ENCODE results near the gene TMSB4X.

TMSB4X gene

GRCh38 chrX:12951595-12951975, 23.3 kb upstream of the TMSB4X start:
- TF ChIP-seq OSR1 (CRISPR knock-in tag; IDR thresholded peaks at IDR 0.05) (no peak), TOX (CRISPR knock-in tag; IDR thresholded peaks at IDR 0.05; ENCODE audit: borderline replicate concordance) (no peak), BACH2 (CRISPR knock-in tag; IDR thresholded peaks at IDR 0.05; ENCODE audit: borderline replicate concordance) (no peak), SNAI2 (CRISPR knock-in tag; IDR thresholded peaks at IDR 0.05) (no peak), TCF4 (CRISPR knock-in tag; IDR thresholded peaks at IDR 0.05; ENCODE audit: borderline replicate concordance) (no peak), GLIS3 (CRISPR knock-in tag; IDR thresholded peaks at IDR 0.05) (no peak), CSDC2 (CRISPR knock-in tag; IDR thresholded peaks at IDR 0.05) (no peak), ZC3H10 (CRISPR knock-in tag; IDR thresholded peaks at IDR 0.05) (no peak), ESRRG (CRISPR knock-in tag; IDR thresholded peaks at IDR 0.05) (no peak), ISL1 (CRISPR knock-in tag; IDR thresholded peaks at IDR 0.05) (no peak)
- ATAC-seq, result no peak

- TF ChIP-seq CSDC2 (CRISPR knock-in tag; IDR thresholded peaks at IDR 0.05), result no peak
- TF ChIP-seq TSHZ2 (CRISPR knock-in tag; IDR thresholded peaks at IDR 0.05), result no peak
- no peak for TF ChIP-seq ZNF8 (CRISPR knock-in tag; IDR thresholded peaks at IDR 0.05)
- no peak for TF ChIP-seq POU6F1 (CRISPR knock-in tag; IDR thresholded peaks at IDR 0.05; ENCODE audit: borderline replicate concordance, low read depth)
- TF ChIP-seq ZFP30 (CRISPR knock-in tag; IDR thresholded peaks at IDR 0.05), result no peak
- no peak for TF ChIP-seq TCF4 (CRISPR knock-in tag; IDR thresholded peaks at IDR 0.05; ENCODE audit: borderline replicate concordance)
- no peak for TF ChIP-seq ISL1 (CRISPR knock-in tag; IDR thresholded peaks at IDR 0.05)
- TF ChIP-seq PPARA (CRISPR knock-in tag; IDR thresholded peaks at IDR 0.05; ENCODE audit: borderline replicate concordance), result no peak
- no peak for TF ChIP-seq ZFP3 (CRISPR knock-in tag; IDR thresholded peaks at IDR 0.05)
- no peak for TF ChIP-seq TOX (CRISPR knock-in tag; IDR thresholded peaks at IDR 0.05; ENCODE audit: borderline replicate concordance)
- no peak for TF ChIP-seq ARNTL (CRISPR knock-in tag; IDR thresholded peaks at IDR 0.05; ENCODE audit: borderline replicate concordance, low read depth)
- ATAC-seq, result no peak
These were observed 21.5 kb upstream of the TMSB4X start for GRCh38 chrX:12953420-12953819.

GRCh38 chrX:12954376-12954775, 20.5 kb upstream of the TMSB4X start:
- ATAC-seq, result no peak
- no peak for TF ChIP-seq SNAI2 (CRISPR knock-in tag; IDR thresholded peaks at IDR 0.05)
- no peak for TF ChIP-seq TOX (CRISPR knock-in tag; IDR thresholded peaks at IDR 0.05; ENCODE audit: borderline replicate concordance)
- TF ChIP-seq ZNF565 (CRISPR knock-in tag; conservative IDR thresholded peaks at IDR 0.05; ENCODE audit: low read depth), result no peak
- TF ChIP-seq POU6F1 (CRISPR knock-in tag; IDR thresholded peaks at IDR 0.05; ENCODE audit: borderline replicate concordance, low read depth), result no peak
- TF ChIP-seq ZFP30 (CRISPR knock-in tag; IDR thresholded peaks at IDR 0.05), result no peak
- TF ChIP-seq GLIS3 (CRISPR knock-in tag; IDR thresholded peaks at IDR 0.05), result no peak

GRCh38 chrX:12954981-12955380, 19.9 kb upstream of the TMSB4X start:
- TF ChIP-seq ISL1 (CRISPR knock-in tag; IDR thresholded peaks at IDR 0.05), result no peak
- TF ChIP-seq POU6F1 (CRISPR knock-in tag; IDR thresholded peaks at IDR 0.05; ENCODE audit: borderline replicate concordance, low read depth), result no peak
- TF ChIP-seq ZNF70 (CRISPR knock-in tag; IDR thresholded peaks at IDR 0.05), result no peak
- TF ChIP-seq ZNF565 (CRISPR knock-in tag; conservative IDR thresholded peaks at IDR 0.05; ENCODE audit: low read depth), result no peak
- no peak for ATAC-seq
